Measurements from ENCODE around the gene LRRC8A.

Gene LRRC8A

GRCh38 chr9:128903079-128903461, 21.1 kb downstream of the LRRC8A start:
- TF ChIP-seq CTCF (IDR thresholded peaks at IDR 0.05; ENCODE audit: control insufficient read depth, extremely low read depth, insufficient read depth) = no peak
- no peak for DNase-seq (ENCODE audit: low read depth)
- no peak overlapping the region for H3K4me3 ChIP-seq (ENCODE audit: low read depth, low read length)

- DNase-seq (ENCODE audit: low read depth) = no peak
- no peak for TF ChIP-seq CTCF (IDR thresholded peaks at IDR 0.05; ENCODE audit: control insufficient read depth, extremely low read depth, insufficient read depth)
- H3K4me3 ChIP-seq (ENCODE audit: low read depth, low read length) = no peak overlapping the region
These were observed 22.1 kb downstream of the LRRC8A start for GRCh38 chr9:128903871-128904620.

- TF ChIP-seq CTCF (IDR thresholded peaks at IDR 0.05; ENCODE audit: control insufficient read depth, extremely low read depth, insufficient read depth) = no peak
- no peak for DNase-seq (ENCODE audit: low read depth)
- no peak overlapping the region for H3K4me3 ChIP-seq (ENCODE audit: low read depth, low read length)
These were observed 24.0 kb downstream of the LRRC8A start for GRCh38 chr9:128905964-128906363.

GRCh38 chr9:128906741-128907140, 24.8 kb downstream of the LRRC8A start:
- no peak for DNase-seq (ENCODE audit: low read depth)
- TF ChIP-seq CTCF (IDR thresholded peaks at IDR 0.05; ENCODE audit: control insufficient read depth, extremely low read depth, insufficient read depth) = no peak
- H3K4me3 ChIP-seq (ENCODE audit: low read depth, low read length) = no peak overlapping the region

GRCh38 chr9:128908372-128908771, 26.4 kb downstream of the LRRC8A start:
- no peak overlapping the region for H3K4me3 ChIP-seq (ENCODE audit: low read depth, low read length)
- no peak for TF ChIP-seq CTCF (IDR thresholded peaks at IDR 0.05; ENCODE audit: control insufficient read depth, extremely low read depth, insufficient read depth)
- no peak for DNase-seq (ENCODE audit: low read depth)

- no peak for TF ChIP-seq CTCF (IDR thresholded peaks at IDR 0.05; ENCODE audit: control insufficient read depth, extremely low read depth, insufficient read depth)
- no peak overlapping the region for H3K4me3 ChIP-seq (ENCODE audit: low read depth, low read length)
- DNase-seq (ENCODE audit: low read depth) = no peak
These were observed 27.9 kb downstream of the LRRC8A start for GRCh38 chr9:128909859-128910258.

GRCh38 chr9:128910906-128911305, 29.0 kb downstream of the LRRC8A start:
- DNase-seq (ENCODE audit: low read depth) = no peak
- TF ChIP-seq CTCF (IDR thresholded peaks at IDR 0.05; ENCODE audit: control insufficient read depth, extremely low read depth, insufficient read depth) = no peak
- H3K4me3 ChIP-seq (ENCODE audit: low read depth, low read length) = no peak overlapping the region
